Immature natural killer cell (primary cell): ENCODE results near the gene SF1. TPM values are rescaled to one million over a fixed set of nuclear protein-coding genes. Genes with fewer than 3 reads are reported as not detected.
A peak's percentile ranks its signal among the peaks of the same experiment; 100 is the strongest.

Experiments used
- DNase-seq, 3 donors: peaks; one replicate each; pipeline ENCODE4 v3.0.0; 2022; ENCODE audit warnings: mixed read lengths in 1 of 3
- H3K27ac Mint-ChIP-seq, 6 donors: one replicate each; pipeline ENCODE4 v1.8.0; 2020; ENCODE audit warnings: mixed read lengths in 6 of 6, mild to moderate bottlenecking in 5 of 6, inconsistent platforms in 4 of 6, moderate library complexity in 3 of 6
- H3K27me3 Mint-ChIP-seq, 3 donors: one replicate each; pipeline ENCODE4 v1.8.0; 2020 to 2021; ENCODE audit warnings: low read depth in 3 of 3, mild to moderate bottlenecking in 3 of 3, mixed read lengths in 3 of 3, moderate library complexity in 3 of 3, inconsistent platforms in 1 of 3
- H3K36me3 Mint-ChIP-seq, 3 donors: one replicate each; pipeline ENCODE4 v1.8.0; 2020; ENCODE audit warnings: mixed read lengths in 3 of 3, inconsistent platforms in 2 of 3, mild to moderate bottlenecking in 2 of 3
- H3K4me1 Mint-ChIP-seq, 2 donors: one replicate each; pipeline ENCODE4 v1.8.0; 2020; ENCODE audit warnings: inconsistent platforms in 2 of 2, mild to moderate bottlenecking in 2 of 2, mixed read lengths in 2 of 2, moderate library complexity in 1 of 2
- H3K4me3 Mint-ChIP-seq, 5 donors: one replicate each; pipeline ENCODE4 v1.8.0; 2020; ENCODE audit warnings: mild to moderate bottlenecking in 5 of 5, mixed read lengths in 5 of 5, inconsistent platforms in 3 of 5, moderate library complexity in 3 of 5
- H3K9me3 Mint-ChIP-seq, 6 donors: one replicate each; pipeline ENCODE4 v1.8.0; 2020; ENCODE audit warnings: mild to moderate bottlenecking in 6 of 6, mixed read lengths in 6 of 6, inconsistent platforms in 4 of 6, moderate library complexity in 3 of 6
- polyA plus RNA-seq, 3 donors: library from polyadenylated mRNA; unstranded; fragments of 300-500 nt; fragmentation: Illumina TruSeq; gene quantifications; one replicate each; pipeline ENCODE4 v1.2.3, GENCODE V29; 2021

SF1 gene
- polyA plus RNA-seq, 3 donors from 2014 or later = 51.1 to 142 (median 56.3) TPM

DNA sequence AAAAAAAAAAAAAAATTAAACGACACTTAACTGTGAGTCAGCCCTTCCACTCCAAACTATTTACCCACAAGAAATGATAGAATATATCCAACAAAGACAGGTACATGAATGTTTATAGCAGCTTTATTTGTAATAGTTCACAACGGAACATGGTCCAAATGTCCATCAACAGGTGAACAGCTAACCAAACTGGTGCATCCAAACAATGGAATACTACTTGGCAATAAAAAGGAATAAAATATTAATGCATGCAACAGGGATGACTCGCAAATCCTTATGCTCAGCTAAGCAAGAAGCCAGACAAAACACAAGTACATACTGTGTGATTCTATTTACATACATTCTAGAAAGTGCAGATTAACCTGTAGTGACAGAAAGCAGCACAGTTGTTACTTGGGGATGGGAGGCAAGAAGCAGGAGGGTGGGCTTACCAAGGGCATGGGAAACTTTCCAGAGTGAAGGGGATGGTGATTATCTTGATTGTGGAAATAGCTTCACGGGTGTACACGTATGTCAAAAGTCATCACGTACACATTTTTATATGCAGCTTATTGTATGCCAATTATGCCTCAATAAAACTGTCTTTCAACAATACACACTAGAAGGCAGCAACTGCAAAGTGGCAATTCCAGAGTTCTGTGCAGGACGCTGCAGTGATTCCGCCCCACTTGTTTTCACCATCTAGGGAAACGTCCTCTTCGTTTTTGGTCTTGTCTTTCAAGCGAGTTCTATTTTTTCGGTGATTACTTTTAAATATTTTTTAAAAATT lies 6.7 kb upstream of the SF1 start:
- Mint-ChIP-seq H3K4me3 (no peak overlapping the region), H3K9me3 (no peaks in the 10 kb centered on the region), H3K27me3 (peaks cover 0 to 5% (median 0%) of the 10 kb centered on the region in 3 donors), H3K27ac (no peak overlapping the region), H3K4me1 (peaks cover 4 to 11% of the 10 kb centered on the region in 2 donors), H3K36me3 (no peaks in the 10 kb centered on the region)
- no peak for DNase-seq

DNA sequence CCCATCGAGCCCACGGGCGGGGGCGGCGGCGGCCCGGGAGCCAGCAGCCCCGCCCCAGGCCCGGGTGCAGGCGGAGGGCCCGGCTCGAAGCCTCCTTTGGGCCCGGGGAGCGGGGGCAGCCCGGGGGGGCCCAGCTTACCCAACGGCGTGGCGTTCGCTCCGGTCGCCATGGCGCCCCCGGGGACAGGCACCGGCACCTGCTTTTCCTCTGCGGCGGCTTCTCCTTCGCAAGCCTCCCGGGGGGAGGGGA lies 194 bp downstream of the SF1 start:
- Mint-ChIP-seq H3K27ac (peak overlapping the region in 5 of 6 donors; percentile 98 to 100 (median 99)), H3K4me3 (peak overlapping the region in 4 of 5 donors; percentile 87 to 97 (median 91)), H3K9me3 (no peaks in the 10 kb centered on the region), H3K4me1 (peaks cover 45 to 62% of the 10 kb centered on the region in 2 donors), H3K27me3 (peaks cover 20 to 29% (median 20%) of the 10 kb centered on the region in 3 donors), H3K36me3 (peaks cover 11 to 35% (median 32%) of the 10 kb centered on the region in 3 donors)
- no peak for DNase-seq

DNA sequence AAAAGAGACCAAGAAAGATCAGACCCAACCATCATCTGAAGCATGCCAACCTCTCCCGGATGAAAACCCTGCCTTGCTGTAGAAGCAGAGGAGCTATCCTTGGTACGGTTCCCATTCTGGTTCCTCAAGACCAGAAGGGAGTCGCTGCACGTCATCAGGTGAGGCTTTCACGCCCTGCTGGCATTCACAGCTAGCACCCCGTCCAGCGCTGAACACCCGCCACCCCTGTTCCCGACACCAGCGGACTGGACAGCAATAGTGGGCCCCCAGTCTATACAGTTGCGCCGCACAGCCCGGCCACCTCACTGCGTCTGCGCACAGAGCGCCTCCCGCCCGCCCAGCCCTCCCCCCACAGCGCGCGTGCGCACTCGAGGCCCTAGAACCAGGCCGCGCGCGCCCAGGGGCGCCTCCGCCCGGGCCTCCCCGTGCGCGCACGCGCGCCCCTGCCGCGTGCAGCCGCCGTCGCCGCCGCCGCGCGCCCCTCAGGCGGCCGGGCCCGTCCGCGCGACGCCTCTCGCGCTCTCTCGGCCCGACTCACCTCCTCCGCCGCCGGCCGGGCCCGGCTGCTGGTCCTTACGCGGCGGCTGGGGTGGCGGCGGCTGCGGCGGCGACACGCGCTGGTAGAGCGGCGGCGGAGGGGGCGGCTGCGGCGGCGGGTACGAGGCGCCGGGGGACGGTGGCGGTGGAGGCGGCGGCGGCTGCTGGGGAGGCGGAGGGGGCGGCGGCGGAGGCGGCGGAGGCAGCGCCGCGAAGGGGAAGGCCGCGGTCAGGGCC lies 706 bp downstream of the SF1 start:
- Mint-ChIP-seq H3K4me1 (peaks cover 50 to 68% of the 10 kb centered on the region in 2 donors), H3K36me3 (peaks cover 11 to 40% (median 37%) of the 10 kb centered on the region in 3 donors), H3K27ac (peak overlapping the region; percentile 86 to 96 (median 92)), H3K27me3 (peaks cover 20 to 29% (median 20%) of the 10 kb centered on the region in 3 donors), H3K9me3 (no peaks in the 10 kb centered on the region), H3K4me3 (peak overlapping the region; percentile 88 to 95 (median 94))
- DNase-seq = peak; percentile 82 to 87 (median 87)

DNA sequence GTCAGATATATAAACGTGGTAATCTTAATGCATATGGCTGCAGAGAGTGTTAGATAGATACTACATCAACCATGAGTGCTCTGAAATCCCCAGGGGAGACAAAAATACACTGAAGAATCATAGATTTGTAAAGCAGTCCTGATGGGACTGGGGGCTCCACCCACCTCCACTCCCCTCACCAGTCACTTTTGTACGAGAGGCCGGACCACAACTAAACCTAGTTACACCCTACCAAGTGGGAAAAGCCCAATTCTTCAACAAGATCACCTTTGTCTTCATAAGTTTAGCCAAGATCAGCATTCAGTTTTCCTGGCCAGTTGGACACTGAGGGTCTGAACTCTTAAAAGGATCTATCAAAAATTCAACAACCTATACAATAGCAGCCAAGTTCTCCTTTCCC lies 1.5 kb downstream of the SF1 start:
- H3K9me3 Mint-ChIP-seq = no peaks in the 10 kb centered on the region
- H3K27me3 Mint-ChIP-seq = peaks cover 20 to 29% (median 20%) of the 10 kb centered on the region in 3 donors
- H3K4me3 Mint-ChIP-seq = peak overlapping the region; percentile 88 to 95 (median 94)
- peaks cover 11 to 47% (median 42%) of the 10 kb centered on the region in 3 donors for H3K36me3 Mint-ChIP-seq
- peak overlapping the region; percentile 86 to 96 (median 92) for H3K27ac Mint-ChIP-seq
- peaks cover 58 to 75% of the 10 kb centered on the region in 2 donors for H3K4me1 Mint-ChIP-seq
- DNase-seq = no peak

DNA sequence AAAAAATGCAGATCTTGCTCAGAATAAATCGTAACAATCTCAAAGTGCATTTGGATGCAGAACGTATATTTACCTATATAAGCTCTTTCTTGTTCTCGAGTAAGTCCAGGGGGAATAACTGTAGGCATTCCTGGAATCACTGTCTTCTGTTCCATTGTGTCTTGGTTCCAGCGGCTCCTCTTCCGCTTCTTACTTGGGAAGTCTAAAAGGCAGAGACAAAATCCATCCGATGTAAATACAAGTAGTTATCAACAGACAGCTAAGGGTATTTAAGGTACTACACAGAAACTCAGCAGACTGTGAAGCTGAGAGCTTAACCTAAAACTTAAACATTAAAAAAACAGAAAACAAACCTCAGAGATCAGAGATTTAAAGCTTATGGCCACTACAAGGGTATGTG lies 1.9 kb downstream of the SF1 start:
- DNase-seq = no peak
- peaks cover 20 to 29% (median 23%) of the 10 kb centered on the region in 3 donors for H3K27me3 Mint-ChIP-seq
- peak overlapping the region; percentile 86 to 96 (median 92) for H3K27ac Mint-ChIP-seq
- peaks cover 11 to 52% (median 47%) of the 10 kb centered on the region in 3 donors for H3K36me3 Mint-ChIP-seq
- H3K4me3 Mint-ChIP-seq = peak overlapping the region; percentile 88 to 95 (median 94)
- no peaks in the 10 kb centered on the region for H3K9me3 Mint-ChIP-seq
- H3K4me1 Mint-ChIP-seq = peaks cover 62 to 80% of the 10 kb centered on the region in 2 donors

DNA sequence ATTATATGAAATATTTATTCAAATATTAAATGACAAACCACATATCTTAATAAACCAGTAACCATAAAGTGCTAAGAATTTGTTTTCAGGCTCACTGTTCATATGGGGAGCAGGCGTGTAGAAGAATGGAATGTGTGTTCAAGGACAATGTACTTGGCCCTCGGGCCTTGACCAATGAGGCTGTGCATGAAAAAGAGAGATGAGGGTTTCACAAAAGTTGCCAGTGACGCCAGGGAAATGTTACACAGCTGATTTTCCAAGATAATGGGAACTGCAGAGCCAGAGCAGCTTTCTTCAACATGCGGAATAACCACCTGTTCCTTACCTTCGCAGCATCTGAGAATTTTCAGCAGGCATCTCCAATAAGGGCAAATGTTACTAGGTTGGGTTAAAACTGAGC lies 4.2 kb downstream of the SF1 start:
- peaks cover 63 to 83% of the 10 kb centered on the region in 2 donors for H3K4me1 Mint-ChIP-seq
- peak overlapping the region in 4 of 6 donors; percentile 2 to 71 (median 26) for H3K27ac Mint-ChIP-seq
- peaks cover 26 to 71% (median 68%) of the 10 kb centered on the region in 3 donors for H3K36me3 Mint-ChIP-seq
- H3K27me3 Mint-ChIP-seq = peaks cover 17 to 33% (median 23%) of the 10 kb centered on the region in 3 donors
- H3K4me3 Mint-ChIP-seq = peak overlapping the region in 1 of 5 donors; percentile 14
- DNase-seq = no peak
- H3K9me3 Mint-ChIP-seq = no peaks in the 10 kb centered on the region

DNA sequence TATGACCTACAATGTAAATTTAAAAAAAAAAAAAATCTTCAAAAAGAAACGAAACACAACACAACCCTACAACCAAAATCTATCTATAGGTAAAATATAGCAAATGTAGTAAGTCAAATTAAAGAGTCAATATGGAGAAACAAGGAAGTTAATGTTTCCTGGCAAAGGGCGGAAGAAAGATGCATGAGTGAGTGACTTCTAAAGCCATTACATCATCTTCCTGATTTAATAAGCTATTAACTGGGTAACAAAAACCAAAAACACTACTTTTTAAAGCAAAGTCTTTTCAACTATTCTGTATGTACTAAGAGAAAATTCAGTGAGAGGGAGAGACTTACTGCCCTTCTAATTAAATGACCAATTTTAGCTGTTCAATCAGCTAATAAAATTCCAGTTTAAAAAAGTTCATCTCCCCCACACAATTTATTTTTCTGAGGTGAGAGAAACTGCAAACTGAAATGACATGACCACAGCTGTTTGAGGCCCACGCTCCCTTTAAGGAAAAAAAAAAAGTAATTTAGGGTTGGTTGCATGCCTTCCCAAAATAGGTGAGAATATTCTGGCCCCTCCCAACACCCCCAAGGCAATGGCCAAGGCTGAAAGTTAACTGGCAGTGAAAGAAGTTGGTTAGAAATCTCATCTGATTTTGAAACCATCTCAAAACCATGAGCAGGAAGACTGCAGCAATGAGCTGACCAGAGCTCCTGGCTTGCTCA lies 5.9 kb downstream of the SF1 start:
- H3K27ac Mint-ChIP-seq = peak overlapping the region in 4 of 6 donors; percentile 14 to 72 (median 62)
- H3K9me3 Mint-ChIP-seq = no peaks in the 10 kb centered on the region
- peaks cover 34 to 86% (median 78%) of the 10 kb centered on the region in 3 donors for H3K36me3 Mint-ChIP-seq
- H3K27me3 Mint-ChIP-seq = peaks cover 12 to 39% (median 23%) of the 10 kb centered on the region in 3 donors
- H3K4me1 Mint-ChIP-seq = peaks cover 70 to 95% of the 10 kb centered on the region in 2 donors
- no peak overlapping the region for H3K4me3 Mint-ChIP-seq
- DNase-seq = no peak

DNA sequence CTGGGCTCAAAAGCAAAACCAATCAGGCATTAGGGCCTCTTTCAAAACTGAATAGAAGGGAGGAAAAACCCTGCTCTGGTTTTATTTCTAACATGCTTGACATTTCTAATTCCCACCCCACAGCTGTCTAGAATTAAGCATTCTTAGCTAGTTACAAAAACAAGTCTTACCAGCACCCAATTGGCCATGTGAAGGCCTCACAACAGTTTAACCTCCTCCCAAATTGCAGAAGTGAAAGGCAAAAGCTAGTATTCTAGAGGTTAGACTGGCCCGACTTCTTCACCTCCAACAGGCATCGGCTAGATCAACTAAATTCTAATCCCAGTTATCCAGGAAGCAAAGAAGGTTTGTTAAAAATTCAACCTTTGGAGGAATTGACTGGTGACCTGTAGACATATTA lies 6.5 kb downstream of the SF1 start:
- Mint-ChIP-seq H3K36me3 (peaks cover 34 to 84% (median 78%) of the 10 kb centered on the region in 3 donors), H3K4me3 (no peak overlapping the region), H3K4me1 (peaks cover 70 to 95% of the 10 kb centered on the region in 2 donors), H3K27ac (peak overlapping the region in 5 of 6 donors; percentile 20 to 80 (median 64)), H3K27me3 (peaks cover 13 to 37% (median 21%) of the 10 kb centered on the region in 3 donors), H3K9me3 (no peaks in the 10 kb centered on the region)
- DNase-seq = no peak

DNA sequence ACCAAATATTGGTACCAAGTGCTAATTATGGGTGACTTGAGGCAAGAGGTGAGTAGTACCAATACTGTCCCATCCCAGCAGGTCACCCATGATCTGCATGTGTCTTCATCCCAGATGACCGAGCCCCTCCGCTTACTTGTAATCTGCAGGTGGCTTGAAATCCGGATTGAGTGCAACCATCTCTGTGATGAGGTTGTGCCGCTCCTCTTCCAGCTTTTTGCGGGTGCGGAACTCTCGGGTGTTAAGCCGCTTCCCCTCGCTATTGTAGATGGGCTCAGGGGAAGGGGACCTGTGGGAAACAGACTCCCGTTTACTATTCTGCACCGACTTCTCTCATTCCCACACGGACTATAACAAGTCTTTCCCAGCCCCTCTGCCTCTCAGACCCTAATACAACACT lies 8.2 kb downstream of the SF1 start:
- Mint-ChIP-seq H3K27ac (peak overlapping the region in 5 of 6 donors; percentile 11 to 69 (median 57)), H3K27me3 (peaks cover 15 to 41% (median 26%) of the 10 kb centered on the region in 3 donors), H3K4me3 (no peak overlapping the region), H3K4me1 (peaks cover 66 to 92% of the 10 kb centered on the region in 2 donors), H3K36me3 (peaks cover 35 to 78% (median 67%) of the 10 kb centered on the region in 3 donors), H3K9me3 (no peaks in the 10 kb centered on the region)
- no peak for DNase-seq

DNA sequence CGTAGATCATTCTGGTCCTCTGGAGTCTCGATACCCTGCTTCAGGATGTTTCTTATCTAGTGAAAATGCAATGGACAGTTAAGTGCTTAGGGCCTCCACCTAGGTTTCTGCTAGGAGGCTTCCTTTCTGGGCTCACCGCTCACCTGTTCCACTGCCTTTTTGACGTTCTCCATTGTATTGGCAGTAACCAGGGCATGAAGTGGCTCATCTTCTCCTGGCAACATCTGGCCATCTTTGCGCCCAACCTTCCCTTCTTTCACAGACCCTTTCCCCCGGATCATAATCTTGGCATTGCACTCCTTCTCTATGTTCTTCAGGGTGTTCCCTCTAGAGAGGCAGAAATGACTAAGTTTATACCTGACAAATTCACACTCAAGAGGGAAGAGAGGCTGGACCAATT lies 9.1 kb downstream of the SF1 start:
- Mint-ChIP-seq H3K27me3 (peaks cover 19 to 50% (median 34%) of the 10 kb centered on the region in 3 donors), H3K4me1 (peaks cover 68 to 93% of the 10 kb centered on the region in 2 donors), H3K36me3 (peaks cover 42 to 81% (median 71%) of the 10 kb centered on the region in 3 donors), H3K27ac (peak overlapping the region; percentile 4 to 84 (median 53)), H3K4me3 (peak overlapping the region in 1 of 5 donors; percentile 40), H3K9me3 (no peaks in the 10 kb centered on the region)
- DNase-seq = no peak

DNA sequence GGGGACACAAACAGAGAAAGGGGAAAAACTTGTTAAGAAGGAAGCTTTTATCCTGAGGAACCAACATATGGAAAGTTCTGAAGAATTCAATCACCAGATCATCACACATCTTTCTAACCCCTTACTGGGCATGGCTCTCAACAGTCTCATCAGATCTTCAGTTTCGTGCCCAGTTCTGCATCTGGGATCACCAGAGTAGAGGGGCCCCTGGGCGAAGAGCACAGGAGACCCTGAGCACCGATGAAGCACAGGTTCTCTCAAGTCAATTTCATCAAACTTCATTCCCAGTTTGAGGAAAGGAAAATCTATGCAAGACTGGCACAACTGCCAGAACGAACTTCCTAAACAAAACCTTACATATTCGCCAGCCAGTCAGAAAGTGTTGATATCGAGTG lies 10.0 kb downstream of the SF1 start:
- Mint-ChIP-seq H3K9me3 (no peaks in the 10 kb centered on the region), H3K4me3 (peak overlapping the region in 3 of 5 donors; percentile 18 to 33 (median 20)), H3K27ac (peak overlapping the region in 5 of 6 donors; percentile 77 to 94 (median 88)), H3K4me1 (peaks cover 73 to 93% of the 10 kb centered on the region in 2 donors), H3K36me3 (peaks cover 41 to 73% (median 62%) of the 10 kb centered on the region in 3 donors), H3K27me3 (peaks cover 19 to 53% (median 36%) of the 10 kb centered on the region in 3 donors)
- DNase-seq = no peak

DNA sequence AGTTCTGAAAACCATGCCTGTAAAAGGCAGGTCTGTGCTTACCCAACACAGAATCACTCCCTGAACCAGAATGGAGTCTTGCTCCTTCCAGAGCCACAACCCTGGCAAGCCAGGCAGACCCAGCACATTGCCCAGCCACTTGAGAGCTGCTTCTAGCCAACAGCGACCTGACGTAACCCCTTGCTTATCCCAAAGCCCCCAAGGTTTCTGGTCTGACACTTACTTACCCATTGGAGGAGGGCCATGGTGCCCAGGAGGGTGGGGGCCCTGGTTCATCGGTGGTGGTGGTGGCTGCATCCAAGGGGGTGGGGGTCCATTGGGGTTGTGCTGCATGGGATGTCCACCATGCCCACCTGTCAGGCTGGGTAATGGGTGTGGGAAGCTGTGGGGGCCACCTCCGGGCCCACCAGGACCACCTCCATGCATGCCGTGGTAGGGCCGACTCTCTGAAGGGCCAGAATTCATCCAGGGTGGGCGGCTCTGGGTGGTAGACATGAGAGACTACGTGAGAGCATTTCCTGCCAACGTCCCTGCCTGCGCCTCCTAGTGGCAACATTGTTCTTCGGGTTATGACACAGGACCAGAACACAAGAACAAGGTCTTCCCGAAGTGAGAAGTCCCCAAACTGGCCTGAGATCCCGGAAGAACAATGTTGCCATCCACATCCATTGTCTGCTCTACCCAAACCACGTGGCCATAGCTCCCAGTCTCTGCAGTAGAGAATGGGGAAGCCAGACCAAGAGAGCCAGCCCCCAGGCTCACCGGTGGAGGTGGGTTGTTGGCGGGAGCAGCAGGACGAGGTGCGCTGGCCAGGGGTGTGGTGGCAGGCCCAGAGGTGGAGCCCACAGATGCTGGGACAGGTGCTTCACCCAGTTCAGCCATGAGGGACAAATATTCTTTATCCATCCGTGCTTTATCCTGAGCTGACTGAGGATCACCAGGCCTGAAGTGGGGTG lies 10.7 kb downstream of the SF1 start:
- Mint-ChIP-seq H3K36me3 (peaks cover 40 to 72% (median 55%) of the 10 kb centered on the region in 3 donors), H3K4me3 (peak overlapping the region; percentile 63 to 73 (median 70)), H3K27me3 (peaks cover 20 to 56% (median 39%) of the 10 kb centered on the region in 3 donors)

More for the DNA sequence above, 10.7 kb downstream of the SF1 start:
- H3K27ac Mint-ChIP-seq = peak overlapping the region; percentile 77 to 94 (median 88)
- no peaks in the 10 kb centered on the region for H3K9me3 Mint-ChIP-seq
- DNase-seq = peak; percentile 78 to 81 (median 79)
- H3K4me1 Mint-ChIP-seq = peaks cover 73 to 93% of the 10 kb centered on the region in 2 donors
